Measurements from ENCODE around the gene BECN2.

Gene BECN2

DNA sequence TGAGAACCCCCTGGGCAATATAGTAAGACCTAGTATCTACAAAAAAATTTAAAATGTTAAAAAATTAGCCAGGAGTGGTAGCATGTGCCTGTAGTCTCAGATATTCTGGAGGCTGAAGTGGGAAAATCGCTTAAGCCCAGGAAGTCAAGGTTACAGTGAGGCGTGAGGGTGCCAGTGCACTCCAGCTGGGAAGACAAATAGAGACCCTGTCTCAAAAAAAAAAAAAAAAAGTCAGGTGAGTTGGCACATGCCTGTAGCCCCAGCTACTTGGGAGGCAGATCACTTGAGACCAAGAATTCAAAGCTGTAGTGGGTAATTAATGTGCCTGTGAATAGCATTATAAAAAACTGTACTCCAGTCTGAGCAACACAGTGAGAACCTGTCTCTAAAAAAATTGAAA is 4.6 kb downstream of the BECN2 start:
- H3K36me3 ChIP-seq (ENCODE audit: insufficient read depth, low read length): no peaks in the 10 kb centered on the region

DNA sequence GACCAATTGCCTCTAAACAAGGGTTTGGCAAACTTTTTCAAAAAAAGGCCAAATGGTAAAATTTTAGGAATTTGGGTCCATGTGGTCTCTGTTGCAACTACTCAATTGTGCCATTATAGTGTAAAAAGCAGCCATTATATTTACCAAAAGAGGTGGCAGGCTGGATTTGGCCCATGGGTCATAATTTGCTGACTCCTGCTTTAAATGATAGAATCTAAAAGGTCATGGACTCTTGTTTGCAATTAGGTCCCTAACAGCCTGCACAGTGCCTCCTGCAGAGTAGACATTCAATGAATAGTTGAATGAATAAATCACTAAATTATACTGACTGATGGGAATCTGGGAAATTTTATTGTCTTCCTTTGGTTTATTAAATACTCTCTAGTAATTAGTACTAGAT is 6.2 kb downstream of the BECN2 start:
- TF ChIP-seq EZH2phosphoT487 (IDR thresholded peaks at IDR 0.05; ENCODE audit: borderline replicate concordance): no peak
- TF ChIP-seq, protein P1, sequence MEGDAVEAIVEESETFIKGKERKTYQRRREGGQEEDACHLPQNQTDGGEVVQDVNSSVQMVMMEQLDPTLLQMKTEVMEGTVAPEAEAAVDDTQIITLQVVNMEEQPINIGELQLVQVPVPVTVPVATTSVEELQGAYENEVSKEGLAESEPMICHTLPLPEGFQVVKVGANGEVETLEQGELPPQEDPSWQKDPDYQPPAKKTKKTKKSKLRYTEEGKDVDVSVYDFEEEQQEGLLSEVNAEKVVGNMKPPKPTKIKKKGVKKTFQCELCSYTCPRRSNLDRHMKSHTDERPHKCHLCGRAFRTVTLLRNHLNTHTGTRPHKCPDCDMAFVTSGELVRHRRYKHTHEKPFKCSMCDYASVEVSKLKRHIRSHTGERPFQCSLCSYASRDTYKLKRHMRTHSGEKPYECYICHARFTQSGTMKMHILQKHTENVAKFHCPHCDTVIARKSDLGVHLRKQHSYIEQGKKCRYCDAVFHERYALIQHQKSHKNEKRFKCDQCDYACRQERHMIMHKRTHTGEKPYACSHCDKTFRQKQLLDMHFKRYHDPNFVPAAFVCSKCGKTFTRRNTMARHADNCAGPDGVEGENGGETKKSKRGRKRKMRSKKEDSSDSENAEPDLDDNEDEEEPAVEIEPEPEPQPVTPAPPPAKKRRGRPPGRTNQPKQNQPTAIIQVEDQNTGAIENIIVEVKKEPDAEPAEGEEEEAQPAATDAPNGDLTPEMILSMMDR (conservative IDR thresholded peaks at IDR 0.05; ENCODE audit: low read length): no peak
- H3K4me2 ChIP-seq (ENCODE audit: low read depth, low read length, poor library complexity, severe bottlenecking): no peak overlapping the region
- H3K9ac ChIP-seq (ENCODE audit: low read depth, low read length, poor library complexity, severe bottlenecking): no peak overlapping the region
- H3K9me2 ChIP-seq (replicated peaks; ENCODE audit: low read depth, low read length): no peaks in the 10 kb centered on the region
- no peaks in the 10 kb centered on the region for H3K4me1 ChIP-seq (ENCODE audit: insufficient read depth, low read length, poor library complexity, severe bottlenecking)
- no peaks in the 10 kb centered on the region for H3F3A ChIP-seq (ENCODE audit: low read depth)
- H4K20me1 ChIP-seq (ENCODE audit: insufficient read depth, low read length, poor library complexity, severe bottlenecking): no peaks in the 10 kb centered on the region
- no peaks in the 10 kb centered on the region for H3K27me3 ChIP-seq (ENCODE audit: insufficient read depth, low read length, poor library complexity, severe bottlenecking)
- H3K79me2 ChIP-seq (ENCODE audit: insufficient read depth, low read length): no peaks in the 10 kb centered on the region
- no peak overlapping the region for H3K4me3 ChIP-seq (ENCODE audit: low read length, poor library complexity, severe bottlenecking)
- H3K9me3 ChIP-seq (ENCODE audit: insufficient read depth, low read depth, low read length): 0 out of 2 replicates have a peak, but pooled peaks cover 3% of the 10 kb centered on the region
- H3K36me3 ChIP-seq (ENCODE audit: insufficient read depth, low read length): no peaks in the 10 kb centered on the region
- H2AFZ ChIP-seq (ENCODE audit: low read length): no peak overlapping the region

More for the DNA sequence above, 4.6 kb downstream of the BECN2 start:
- no peaks in the 10 kb centered on the region for H4K20me1 ChIP-seq (ENCODE audit: insufficient read depth, low read length, poor library complexity, severe bottlenecking)
- no peaks in the 10 kb centered on the region for H3F3A ChIP-seq (ENCODE audit: low read depth)
- no peaks in the 10 kb centered on the region for H3K27me3 ChIP-seq (ENCODE audit: insufficient read depth, low read length, poor library complexity, severe bottlenecking)
- no peak for TF ChIP-seq EZH2phosphoT487 (IDR thresholded peaks at IDR 0.05; ENCODE audit: borderline replicate concordance)
- TF ChIP-seq, protein P1 (conservative IDR thresholded peaks at IDR 0.05; ENCODE audit: low read length): no peak
- no peak overlapping the region for H3K4me2 ChIP-seq (ENCODE audit: low read depth, low read length, poor library complexity, severe bottlenecking)
- H3K4me3 ChIP-seq (ENCODE audit: low read length, poor library complexity, severe bottlenecking): no peak overlapping the region
- no peaks in the 10 kb centered on the region for H3K4me1 ChIP-seq (ENCODE audit: insufficient read depth, low read length, poor library complexity, severe bottlenecking)
- no peak overlapping the region for H3K9ac ChIP-seq (ENCODE audit: low read depth, low read length, poor library complexity, severe bottlenecking)
- no peak overlapping the region for H2AFZ ChIP-seq (ENCODE audit: low read length)
- no peaks in the 10 kb centered on the region for H3K9me2 ChIP-seq (replicated peaks; ENCODE audit: low read depth, low read length)
- no peaks in the 10 kb centered on the region for H3K79me2 ChIP-seq (ENCODE audit: insufficient read depth, low read length)
- H3K9me3 ChIP-seq (ENCODE audit: insufficient read depth, low read depth, low read length): peaks cover 3% of the 10 kb centered on the region; the same call in 1 of the 2 replicates

DNA sequence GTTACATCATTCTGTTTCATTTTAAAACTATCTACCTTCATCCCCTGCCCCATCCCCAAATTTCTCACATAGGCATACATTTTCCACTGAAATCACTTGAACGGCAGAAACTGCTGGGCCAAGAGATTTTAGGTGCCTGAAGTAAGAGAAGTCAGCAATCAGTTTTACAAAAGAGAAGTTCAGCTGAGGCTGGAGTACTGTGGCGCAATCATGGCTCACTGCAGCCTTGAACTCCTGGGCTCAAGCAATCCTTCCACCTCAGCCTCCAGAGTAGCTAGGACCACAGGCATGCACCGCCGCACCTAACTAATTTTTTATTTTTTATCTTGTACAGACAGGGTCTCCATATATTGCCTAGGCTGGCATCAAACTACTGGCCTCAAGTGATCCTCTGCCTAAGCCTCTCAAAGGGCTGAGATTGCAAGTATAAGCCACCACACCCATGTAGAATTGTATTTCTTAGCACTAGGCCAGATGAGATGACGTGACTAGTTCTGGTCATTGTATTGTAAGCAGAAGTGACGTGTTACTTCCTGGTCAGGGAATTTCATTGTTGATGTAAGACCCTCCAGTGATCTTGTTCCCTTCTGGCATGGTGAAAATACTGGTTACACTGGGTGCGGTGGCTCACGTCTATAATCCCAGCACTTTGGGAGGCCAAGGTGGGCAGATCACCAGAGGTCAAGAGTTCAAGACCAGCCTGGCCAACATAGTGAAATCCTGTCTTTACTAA is 7.1 kb downstream of the BECN2 start:
- H2AFZ ChIP-seq (ENCODE audit: low read length): no peak overlapping the region
- H3K36me3 ChIP-seq (ENCODE audit: insufficient read depth, low read length): no peaks in the 10 kb centered on the region
- TF ChIP-seq, protein P1 (conservative IDR thresholded peaks at IDR 0.05; ENCODE audit: low read length): no peak
- no peak for TF ChIP-seq EZH2phosphoT487 (IDR thresholded peaks at IDR 0.05; ENCODE audit: borderline replicate concordance)

More for the DNA sequence above, 7.1 kb downstream of the BECN2 start:
- Histone ChIP-seq H3F3A (ENCODE audit: low read depth) (no peaks in the 10 kb centered on the region), H3K9ac (ENCODE audit: low read depth, low read length, poor library complexity, severe bottlenecking) (no peak overlapping the region), H3K4me2 (ENCODE audit: low read depth, low read length, poor library complexity, severe bottlenecking) (no peak overlapping the region), H4K20me1 (ENCODE audit: insufficient read depth, low read length, poor library complexity, severe bottlenecking) (no peaks in the 10 kb centered on the region), H3K4me3 (ENCODE audit: low read length, poor library complexity, severe bottlenecking) (no peak overlapping the region), H3K4me1 (ENCODE audit: insufficient read depth, low read length, poor library complexity, severe bottlenecking) (no peaks in the 10 kb centered on the region), H3K79me2 (ENCODE audit: insufficient read depth, low read length) (no peaks in the 10 kb centered on the region), H3K9me3 (ENCODE audit: insufficient read depth, low read depth, low read length) (0 out of 2 replicates have a peak, but pooled peaks cover 3% of the 10 kb centered on the region), H3K27me3 (ENCODE audit: insufficient read depth, low read length, poor library complexity, severe bottlenecking) (no peaks in the 10 kb centered on the region), H3K9me2 (replicated peaks; ENCODE audit: low read depth, low read length) (no peaks in the 10 kb centered on the region)
